PFSK-1 (cell line): ENCODE measurements around the gene SUN2.

Experiments
- FOXP2 ChIP-seq: optimal IDR thresholded peaks from 2 replicates; pipeline ENCODE3; 2011; ENCODE audit warnings: borderline replicate concordance, control low read depth, inconsistent platforms; ENCODE audit not compliant: insufficient read depth; ENCODE audit errors: extremely low read length, extremely low read depth
- POLR2AphosphoS5 ChIP-seq: IDR thresholded peaks from 2 replicates; pipeline ENCODE4 v1.6.1; 2012; ENCODE audit warnings: low read depth, mild to moderate bottlenecking, control low read depth, low read length, moderate library complexity
- REST ChIP-seq, 2 experiments: IDR thresholded peaks; 2 replicates each; pipeline versions ENCODE4 v1.6.1 to v1.8.0; 2011 to 2012; ENCODE audit warnings: low read depth in 2 of 2, low read length in 2 of 2, control low read depth in 1 of 2, inconsistent platforms in 1 of 2, mild to moderate bottlenecking in 1 of 2, moderate library complexity in 1 of 2; ENCODE audit not compliant: insufficient read depth in 1 of 2
- SIN3A ChIP-seq: IDR thresholded peaks from 2 replicates; pipeline ENCODE4 v1.6.1; 2012; ENCODE audit warnings: mild to moderate bottlenecking, low read length, moderate library complexity, borderline replicate concordance; ENCODE audit not compliant: insufficient read depth
- TAF1 ChIP-seq: IDR thresholded peaks from 2 replicates; pipeline ENCODE4 v1.6.1; 2012; ENCODE audit warnings: low read length, control low read depth, borderline replicate concordance; ENCODE audit not compliant: insufficient read depth

Gene SUN2

GRCh38 chr22:38760477-38761201 lies 4.8 kb upstream of the SUN2 start:
- TF ChIP-seq REST (IDR thresholded peaks at IDR 0.05; ENCODE audit: insufficient read depth in 1 of 2, low read depth in 2 of 2, low read length in 2 of 2) (no peak), POLR2AphosphoS5 (no peak), SIN3A (no peak), FOXP2 (no peak), TAF1 (no peak)

- TF ChIP-seq REST (IDR thresholded peaks at IDR 0.05; ENCODE audit: insufficient read depth in 1 of 2, low read depth in 2 of 2, low read length in 2 of 2), result no peak
- TF ChIP-seq POLR2AphosphoS5, result no peak
- no peak for TF ChIP-seq FOXP2
- TF ChIP-seq SIN3A, result no peak
- TF ChIP-seq TAF1, result no peak
Measured at GRCh38 chr22:38759005-38759404, 3.2 kb upstream of the SUN2 start.

DNA sequence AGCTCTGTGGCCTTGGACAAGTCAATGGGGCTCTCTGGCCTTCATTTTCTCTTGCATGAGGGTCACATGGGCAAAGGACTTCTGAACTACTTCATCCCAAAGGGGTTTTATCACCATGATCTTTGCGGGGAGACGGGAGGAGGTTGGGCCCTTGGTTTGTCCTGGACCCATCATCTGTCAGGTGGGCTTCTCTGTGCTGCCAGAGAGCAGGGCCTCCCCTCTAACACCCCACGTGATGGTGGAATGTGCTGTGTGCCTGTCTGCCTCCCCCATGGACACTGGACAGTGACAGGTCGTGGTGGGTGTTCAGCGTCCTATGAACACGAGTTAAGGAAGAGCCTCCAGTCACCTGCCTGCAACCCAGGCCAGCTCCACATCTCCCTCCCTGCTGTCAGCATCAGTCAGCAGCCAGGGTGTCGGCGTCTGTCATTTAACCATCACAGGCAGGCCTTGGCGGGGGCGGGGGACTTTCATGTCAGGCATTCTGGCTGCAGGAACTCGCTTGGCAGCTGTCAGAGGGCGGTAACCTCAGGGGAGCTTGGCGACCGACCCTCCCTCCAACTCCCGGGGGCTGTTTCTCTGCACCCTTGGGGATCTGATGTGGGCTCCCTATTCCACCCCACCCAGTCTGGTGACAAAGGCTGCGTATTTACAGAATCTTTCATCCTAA lies 2.6 kb upstream of the SUN2 start:
- TF ChIP-seq REST (IDR thresholded peaks at IDR 0.05; ENCODE audit: insufficient read depth in 1 of 2, low read depth in 2 of 2, low read length in 2 of 2) (no peak), FOXP2 (no peak), TAF1 (no peak), POLR2AphosphoS5 (no peak), SIN3A (no peak)

GRCh38 chr22:38757464-38757757 lies 1.6 kb upstream of the SUN2 start:
- TF ChIP-seq FOXP2 (no peak), REST (IDR thresholded peaks at IDR 0.05; ENCODE audit: insufficient read depth in 1 of 2, low read depth in 2 of 2, low read length in 2 of 2) (no peak)
